OCI-LY1 (cell line): ENCODE results near the gene DNAJC15.

ENCODE experiments used
- H2AFZ ChIP-seq: fragments of 200-600 bp; sonication (generic), shearing (Covaris generic); 2 replicates; pipeline ENCODE4 v1.6.0; 2014; ENCODE audit warnings: antibody characterized with exemption, mild to moderate bottlenecking, low read length
- H3F3A ChIP-seq: fragments of 200-600 bp; sonication (generic), shearing (Covaris generic); 2 replicates; pipeline ENCODE4 v1.6.0; 2014; ENCODE audit warnings: mild to moderate bottlenecking, antibody characterized with exemption, low read length, moderate library complexity; ENCODE audit not compliant: insufficient read depth
- H3K27ac ChIP-seq: fragments of 200-600 bp; sonication (generic); 2 replicates; pipeline ENCODE4 v1.5.1; 2014; ENCODE audit warnings: low read length, mixed run types, mild to moderate bottlenecking, low read depth; ENCODE audit not compliant: poor library complexity, severe bottlenecking
- H3K27me3 ChIP-seq: fragments of 200-600 bp; sonication (generic); 2 replicates; pipeline ENCODE4 v1.6.0; 2014; ENCODE audit warnings: antibody characterized with exemption, mild to moderate bottlenecking, low read length, moderate library complexity; ENCODE audit not compliant: insufficient read depth
- H3K36me3 ChIP-seq: fragments of 200-600 bp; sonication (generic); 2 replicates; pipeline ENCODE4 v1.6.1; 2014; ENCODE audit warnings: mild to moderate bottlenecking, antibody characterized with exemption, low read length, moderate library complexity, mixed read lengths; ENCODE audit not compliant: insufficient read depth
- H3K4me1 ChIP-seq: fragments of 200-600 bp; sonication (generic); 2 replicates; pipeline ENCODE4 v1.5.1; 2014; ENCODE audit warnings: mild to moderate bottlenecking, low read length, moderate library complexity; ENCODE audit not compliant: insufficient read depth, severe bottlenecking
- H3K4me2 ChIP-seq: fragments of 200-600 bp; sonication (generic), shearing (Covaris generic); 2 replicates; pipeline ENCODE4 v1.6.1; 2014; ENCODE audit warnings: low read length
- H3K4me3 ChIP-seq: fragments of 200-600 bp; sonication (generic); 2 replicates; pipeline ENCODE4 v1.5.1; 2014; ENCODE audit warnings: low read length, low read depth, mild to moderate bottlenecking, mixed read lengths; ENCODE audit not compliant: poor library complexity, severe bottlenecking
- H3K79me2 ChIP-seq: fragments of 200-600 bp; shearing (Covaris generic); 2 replicates; pipeline ENCODE4 v1.6.1; 2016; ENCODE audit warnings: mixed run types, low read length, mixed read lengths; ENCODE audit not compliant: insufficient read depth
- H3K9ac ChIP-seq: fragments of 200-600 bp; sonication (generic), shearing (Covaris generic); 2 replicates; pipeline ENCODE4 v1.6.1; 2014; ENCODE audit warnings: mild to moderate bottlenecking, low read length, mixed read lengths
- H3K9me2 ChIP-seq: fragments of 200-600 bp; sonication (generic), shearing (Covaris generic); 2 replicates; pipeline ENCODE4 v1.6.1; 2014; ENCODE audit warnings: low read depth, mild to moderate bottlenecking, low read length, mixed read lengths
- H3K9me3 ChIP-seq: fragments of 200-600 bp; shearing (Covaris generic); 2 replicates; pipeline ENCODE4 v1.6.1; 2014; ENCODE audit warnings: low read length, mixed read lengths
- H4K20me1 ChIP-seq: fragments of 200-600 bp; sonication (generic), shearing (Covaris generic); 2 replicates; pipeline ENCODE4 v1.6.0; 2016; ENCODE audit warnings: mild to moderate bottlenecking, low read length; ENCODE audit not compliant: insufficient read depth
- CTCF ChIP-seq: fragments of 200-600 bp; sonication (generic), shearing (Covaris generic); IDR thresholded peaks from 2 replicates; pipeline ENCODE4 v1.5.1; 2017; ENCODE audit warnings: mild to moderate bottlenecking, antibody characterized with exemption, low read length, moderate library complexity, mixed read lengths
- EZH2 ChIP-seq: fragments of 200-600 bp; sonication (generic), shearing (Covaris generic); IDR thresholded peaks from 2 replicates; pipeline ENCODE4 v1.8.0; 2017; ENCODE audit warnings: borderline replicate concordance, mixed run types, mild to moderate bottlenecking, antibody characterized with exemption, low read length, moderate library complexity, mixed read lengths

DNAJC15 gene

GRCh38 chr13:43078399-43078798, 55.0 kb downstream of the DNAJC15 start:
- H3K27me3 ChIP-seq: no peaks in the 10 kb centered on the region
- H3K79me2 ChIP-seq: peaks cover 8% of the 10 kb centered on the region
- peaks cover 30% of the 10 kb centered on the region for H3K4me1 ChIP-seq
- TF ChIP-seq EZH2: no peak
- TF ChIP-seq CTCF: no peak
- H3K9ac ChIP-seq: no peak overlapping the region
- H3K4me2 ChIP-seq: no peak overlapping the region
- H3K4me3 ChIP-seq: no peak overlapping the region
- H3K9me3 ChIP-seq: no peaks in the 10 kb centered on the region
- no peaks in the 10 kb centered on the region for H4K20me1 ChIP-seq
- H3K36me3 ChIP-seq: peaks cover 45% of the 10 kb centered on the region
- H3K9me2 ChIP-seq: no peaks in the 10 kb centered on the region
- no peaks in the 10 kb centered on the region for H3F3A ChIP-seq
- H2AFZ ChIP-seq: no peak overlapping the region
- H3K27ac ChIP-seq: no peak overlapping the region

GRCh38 chr13:43079392-43079931, 56.1 kb downstream of the DNAJC15 start:
- H3K9me2 ChIP-seq: no peaks in the 10 kb centered on the region
- no peak overlapping the region for H3K27ac ChIP-seq
- H3F3A ChIP-seq: no peaks in the 10 kb centered on the region
- peaks cover 31% of the 10 kb centered on the region for H3K4me1 ChIP-seq
- H3K9me3 ChIP-seq: no peaks in the 10 kb centered on the region
- peaks cover 3% of the 10 kb centered on the region; the same call in 1 of the 2 replicates for H3K79me2 ChIP-seq
- H3K27me3 ChIP-seq: no peaks in the 10 kb centered on the region
- no peak overlapping the region for H2AFZ ChIP-seq
- no peak overlapping the region for H3K4me3 ChIP-seq
- H3K4me2 ChIP-seq: no peak overlapping the region
- TF ChIP-seq EZH2: no peak
- no peak for TF ChIP-seq CTCF
- H3K9ac ChIP-seq: no peak overlapping the region
- H4K20me1 ChIP-seq: no peaks in the 10 kb centered on the region
- peaks cover 45% of the 10 kb centered on the region for H3K36me3 ChIP-seq

- H3K4me2 ChIP-seq: no peak overlapping the region
- no peak overlapping the region for H3K4me3 ChIP-seq
- TF ChIP-seq EZH2 (no peak), CTCF (no peak)
- no peak overlapping the region for H2AFZ ChIP-seq
- H3K9ac ChIP-seq: no peak overlapping the region
- no peaks in the 10 kb centered on the region for H3K27me3 ChIP-seq
- no peaks in the 10 kb centered on the region for H3K9me2 ChIP-seq
- H3K9me3 ChIP-seq: no peaks in the 10 kb centered on the region
- no peak overlapping the region for H3K27ac ChIP-seq
- no peaks in the 10 kb centered on the region for H3F3A ChIP-seq
- H4K20me1 ChIP-seq: no peaks in the 10 kb centered on the region
- H3K79me2 ChIP-seq: no peaks in the 10 kb centered on the region; the same call in 1 of the 2 replicates
- peaks cover 24% of the 10 kb centered on the region for H3K4me1 ChIP-seq
- peaks cover 45% of the 10 kb centered on the region for H3K36me3 ChIP-seq
These were observed 56.8 kb downstream of the DNAJC15 start for GRCh38 chr13:43080199-43080598.
